SK-N-SH (cell line): ENCODE data around the gene BTRC. TPM values are rescaled to one million over a fixed set of nuclear protein-coding genes. Genes with fewer than 3 reads are reported as not detected.

Source experiments
- CTCF ChIA-PET: fragments of 300-600, 350-600 bp; formaldehyde crosslinking; extraction: SDS; loops from one replicate; lab custom pipeline; 2021; lab: Yijun Ruan, JAX
- POLR2A ChIA-PET: fragments of 350-600 bp; sonication (Branson Sonifier 250); formaldehyde crosslinking; extraction: SDS; loops from one replicate; lab custom pipeline; 2020; ENCODE audit warnings: antibody characterized with exemption, inconsistent platforms; lab: Yijun Ruan, JAX
- DNase-seq: peaks from one replicate; pipeline ENCODE4 v3.0.0; 2012
- H2AFZ ChIP-seq: fragments of 200-600 bp; sonication (generic); 2 replicates; pipeline ENCODE4 v1.8.1; 2016; ENCODE audit warnings: antibody characterized with exemption, mild to moderate bottlenecking, low read depth
- H3F3A ChIP-seq: fragments of 200-600 bp; sonication (generic); replicated peaks from 2 replicates; pipeline ENCODE3; 2016; ENCODE audit warnings: antibody characterized with exemption, mild to moderate bottlenecking; ENCODE audit not compliant: insufficient read depth
- H3K27ac ChIP-seq, 2 experiments: fragments of 200-500 bp in 1 of 2; fragments of 200-600 bp in 1 of 2; sonication (Bioruptor generic) in 1 of 2; sonication (generic), shearing (Covaris generic) in 1 of 2; 2 replicates each; pipeline versions ENCODE4 v1.5.1 to v1.6.1; 2014 to 2016; ENCODE audit warnings: low read depth in 2 of 2, inconsistent platforms in 1 of 2, low read length in 1 of 2, mild to moderate bottlenecking in 1 of 2, mixed read lengths in 1 of 2
- H3K27me3 ChIP-seq: fragments of 200-600 bp; sonication (generic), shearing (Covaris generic); 2 replicates; pipeline ENCODE4 v1.6.1; 2016; ENCODE audit warnings: mixed run types; ENCODE audit not compliant: insufficient read depth
- H3K36me3 ChIP-seq, 2 experiments: fragments of 200-500 bp in 1 of 2; fragments of 200-600 bp in 1 of 2; sonication (Bioruptor generic) in 1 of 2; sonication (generic) in 1 of 2; replicated peaks in 1 of 2; 2 replicates each; pipeline versions ENCODE3 to v1.5.1; 2014 to 2016; ENCODE audit warnings: low read length in 1 of 2, mild to moderate bottlenecking in 1 of 2; ENCODE audit not compliant: insufficient read depth in 2 of 2, control insufficient read depth in 1 of 2
- H3K4me1 ChIP-seq, 2 experiments: fragments of 200-500 bp in 1 of 2; fragments of 200-600 bp in 1 of 2; sonication (Bioruptor generic) in 1 of 2; sonication (generic), shearing (Covaris generic) in 1 of 2; 2 replicates each; pipeline versions ENCODE4 v1.5.1 to v1.6.1; 2014 to 2016; ENCODE audit warnings: low read depth in 1 of 2, low read length in 1 of 2, mixed run types in 1 of 2; ENCODE audit not compliant: insufficient read depth in 2 of 2, control insufficient read depth in 1 of 2
- H3K4me2 ChIP-seq: fragments of 200-600 bp; sonication (generic), shearing (Covaris generic); 2 replicates; pipeline ENCODE4 v1.6.1; 2017; ENCODE audit warnings: mixed run types
- H3K4me3 ChIP-seq, 2 experiments: fragments of 200-500 bp in 1 of 2; fragments of 200-600 bp in 1 of 2; sonication (Bioruptor generic) in 1 of 2; sonication (generic), shearing (Covaris generic) in 1 of 2; 2 replicates each; pipeline versions ENCODE4 v1.5.1 to v1.8.1; 2014 to 2016; ENCODE audit warnings: low read depth in 2 of 2, inconsistent platforms in 1 of 2, low read length in 1 of 2, mild to moderate bottlenecking in 1 of 2, mixed read lengths in 1 of 2, moderate library complexity in 1 of 2
- H3K79me2 ChIP-seq: fragments of 200-600 bp; sonication (generic); 2 replicates; pipeline ENCODE4 v1.8.1; 2017; ENCODE audit warnings: mild to moderate bottlenecking; ENCODE audit not compliant: insufficient read depth
- H3K9ac ChIP-seq: fragments of 200-600 bp; sonication (generic); 2 replicates; pipeline ENCODE4 v1.6.1; 2017; ENCODE audit warnings: mixed run types
- H3K9me2 ChIP-seq: fragments of 200-600 bp; sonication (generic); 2 replicates; pipeline ENCODE4 v1.6.1; 2017; ENCODE audit warnings: mixed run types
- H3K9me3 ChIP-seq: fragments of 200-600 bp; sonication (generic); 2 replicates; pipeline ENCODE4 v1.6.1; 2017; ENCODE audit warnings: mixed run types, mild to moderate bottlenecking, moderate library complexity
- H4K20me1 ChIP-seq: fragments of 200-600 bp; sonication (generic); 2 replicates; pipeline ENCODE4 v1.6.1; 2017; ENCODE audit warnings: mild to moderate bottlenecking, mixed run types; ENCODE audit not compliant: insufficient read depth
- EP300 ChIP-seq, 2 experiments: IDR thresholded peaks; 2 replicates each; pipeline versions ENCODE4 v1.4.0 to v1.6.1; 2012; ENCODE audit warnings: borderline replicate concordance in 1 of 2, low read depth in 1 of 2, low read length in 1 of 2
- FOSL2 ChIP-seq: IDR thresholded peaks from 2 replicates; pipeline ENCODE4 v1.4.0; 2012; ENCODE audit warnings: low read depth, mild to moderate bottlenecking, moderate library complexity, borderline replicate concordance
- FOXJ3 ChIP-seq: sonication (generic); formaldehyde crosslinking; IDR thresholded peaks from 2 replicates; pipeline ENCODE4 v1.5.1; 2020; ENCODE audit warnings: mild to moderate bottlenecking, missing genetic modification reagents
- GABPA ChIP-seq: IDR thresholded peaks from 2 replicates; pipeline ENCODE4 v1.4.0; 2012; ENCODE audit warnings: low read depth, mild to moderate bottlenecking
- MXI1 ChIP-seq: IDR thresholded peaks from 2 replicates; pipeline ENCODE4 v1.6.1; 2012; ENCODE audit warnings: mild to moderate bottlenecking, low read depth, low read length, improper control_type of control experiment
- RCOR1 ChIP-seq: fragments of 150-350 bp; IDR thresholded peaks from 2 replicates; pipeline ENCODE4 v1.6.1; 2017; ENCODE audit warnings: antibody characterized with exemption, low read length
- REST ChIP-seq: IDR thresholded peaks from 2 replicates; pipeline ENCODE4 v1.6.1; 2012; ENCODE audit warnings: mild to moderate bottlenecking, low read depth, low read length, moderate library complexity
- RFX5 ChIP-seq: IDR thresholded peaks from 2 replicates; pipeline ENCODE4 v1.6.1; 2012; ENCODE audit warnings: mild to moderate bottlenecking, improper control_type of control experiment, low read length
- RXRA ChIP-seq: IDR thresholded peaks from 2 replicates; pipeline ENCODE4 v1.4.0; 2012; ENCODE audit warnings: low read depth, mild to moderate bottlenecking, borderline replicate concordance
- TCF12 ChIP-seq: IDR thresholded peaks from 2 replicates; pipeline ENCODE4 v1.4.0; 2012
- ZBTB33 ChIP-seq: IDR thresholded peaks from 2 replicates; pipeline ENCODE4 v1.4.0; 2012; ENCODE audit warnings: low read depth, borderline replicate concordance
- polyA plus RNA-seq, 3 experiments: library from polyadenylated mRNA; depleted of rRNA; stranded (reverse); fragments of >200 nt; gene quantifications; 2 replicates each; pipeline ENCODE4 v1.2.3, GENCODE V29; 2012

Gene BTRC
- polyA plus RNA-seq, 1 of the 3 experiments (the other 2 are of a cell fraction) = 6.5 TPM

GRCh38 chr10:101394524-101395133 is 40.7 kb downstream of the BTRC start (continued):
- TF ChIP-seq ZBTB33 (no peak), RXRA (no peak), FOSL2 (no peak), REST (no peak)

GRCh38 chr10:101397140-101397539 is 43.2 kb downstream of the BTRC start:
- peaks cover 3 to 6% of the 10 kb centered on the region in 2 experiments; a peak in 3 of 4 replicates for H3K4me1 ChIP-seq
- no peaks in the 10 kb centered on the region for H3K27me3 ChIP-seq
- peaks cover 4% of the 10 kb centered on the region for H3F3A ChIP-seq
- no peaks in the 10 kb centered on the region for H3K9me2 ChIP-seq
- H2AFZ ChIP-seq = no peak overlapping the region
- H3K9me3 ChIP-seq = no peaks in the 10 kb centered on the region
- DNase-seq = peak; percentile 76
- H3K4me3 ChIP-seq = no peak overlapping the region
- TF ChIP-seq EP300 (IDR thresholded peaks at IDR 0.05; ENCODE audit: borderline replicate concordance in 1 of 2, low read depth in 1 of 2, low read length in 1 of 2) (no peak), MXI1 (peak; percentile 91), FOXJ3 (CRISPR knock-in tag) (no peak), TCF12 (no peak), RCOR1 (peak; percentile 63; the same call in 1 of the 2 replicates), GABPA (no peak), RFX5 (peak; percentile 85)
- POLR2A ChIA-PET = no interaction called here
- no peak overlapping the region for H3K9ac ChIP-seq
- H3K27ac ChIP-seq = peak overlapping the region in 1 of 2 experiments; percentile 41; a peak in 1 of 4 replicates
- H4K20me1 ChIP-seq = peaks cover 14% of the 10 kb centered on the region; the same call in 1 of the 2 replicates
- no peaks in the 10 kb centered on the region for H3K36me3 ChIP-seq
- peaks cover 18% of the 10 kb centered on the region for H3K79me2 ChIP-seq
- CTCF ChIA-PET = interaction anchor here (0.7 to 1.4 kb wide), 5 partner anchors 12 to 183 kb away, joined by 3 to 4 read pairs (median 3); no protein-coding TSS in a partner anchor
- H3K4me2 ChIP-seq = no peak overlapping the region
